ENCODE data around the gene NRG3. TPM values are rescaled to one million over a fixed set of nuclear protein-coding genes. Genes with fewer than 3 reads are reported as not detected.

Gene NRG3
- total and polyA plus RNA-seq, 2 donors (not counting 1 experiment from before 2014, with no cell fraction given): not detected

DNA sequence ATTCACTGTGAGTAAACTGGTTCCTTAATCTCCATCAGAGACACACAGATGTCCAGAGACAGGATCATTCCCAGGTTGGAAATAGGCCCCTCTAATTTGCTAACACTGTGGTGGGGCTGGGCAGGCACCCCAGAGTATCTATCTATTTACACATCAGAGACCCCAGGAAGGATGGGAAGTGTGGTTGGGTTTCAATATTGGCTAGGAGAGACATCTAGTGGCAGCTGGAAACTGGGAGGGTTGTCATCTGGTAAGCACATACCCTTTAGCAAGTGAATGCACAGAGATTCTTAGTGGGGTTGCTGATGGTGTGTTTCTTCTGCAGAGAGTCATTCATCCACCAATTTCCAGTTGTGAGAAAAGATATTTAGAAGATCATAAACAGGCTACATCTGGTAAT, 36.0 kb upstream of the NRG3 start:
- H3K79me2 ChIP-seq (ENCODE audit: control insufficient read depth, insufficient read depth, low read length): no peaks in the 10 kb centered on the region
- H3K4me1 ChIP-seq (ENCODE audit: control insufficient read depth, extremely low read depth, insufficient read depth, low read length): no peaks in the 10 kb centered on the region
- no peak overlapping the region for H3K4me2 ChIP-seq (ENCODE audit: extremely low read depth, insufficient read depth, low read length)
- H3K27ac ChIP-seq (ENCODE audit: insufficient read depth, low read length): no peak overlapping the region
- H2AFZ ChIP-seq (ENCODE audit: low read length): no peak overlapping the region
- TF ChIP-seq, protein P1, sequence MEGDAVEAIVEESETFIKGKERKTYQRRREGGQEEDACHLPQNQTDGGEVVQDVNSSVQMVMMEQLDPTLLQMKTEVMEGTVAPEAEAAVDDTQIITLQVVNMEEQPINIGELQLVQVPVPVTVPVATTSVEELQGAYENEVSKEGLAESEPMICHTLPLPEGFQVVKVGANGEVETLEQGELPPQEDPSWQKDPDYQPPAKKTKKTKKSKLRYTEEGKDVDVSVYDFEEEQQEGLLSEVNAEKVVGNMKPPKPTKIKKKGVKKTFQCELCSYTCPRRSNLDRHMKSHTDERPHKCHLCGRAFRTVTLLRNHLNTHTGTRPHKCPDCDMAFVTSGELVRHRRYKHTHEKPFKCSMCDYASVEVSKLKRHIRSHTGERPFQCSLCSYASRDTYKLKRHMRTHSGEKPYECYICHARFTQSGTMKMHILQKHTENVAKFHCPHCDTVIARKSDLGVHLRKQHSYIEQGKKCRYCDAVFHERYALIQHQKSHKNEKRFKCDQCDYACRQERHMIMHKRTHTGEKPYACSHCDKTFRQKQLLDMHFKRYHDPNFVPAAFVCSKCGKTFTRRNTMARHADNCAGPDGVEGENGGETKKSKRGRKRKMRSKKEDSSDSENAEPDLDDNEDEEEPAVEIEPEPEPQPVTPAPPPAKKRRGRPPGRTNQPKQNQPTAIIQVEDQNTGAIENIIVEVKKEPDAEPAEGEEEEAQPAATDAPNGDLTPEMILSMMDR (conservative IDR thresholded peaks at IDR 0.05 in 1 of 2, IDR thresholded peaks at IDR 0.05 in 1 of 2; ENCODE audit: low read depth in 1 of 2, low read length in 2 of 2): no peak
- TF ChIP-seq EZH2 (IDR thresholded peaks at IDR 0.05; ENCODE audit: low read length, missing control alignments): no peak
- no peaks in the 10 kb centered on the region for H3K27me3 ChIP-seq (ENCODE audit: control insufficient read depth, insufficient read depth, low read length)
- no peaks in the 10 kb centered on the region for H4K20me1 ChIP-seq (ENCODE audit: control insufficient read depth, extremely low read depth, insufficient read depth, low read length)
- H3K9me3 ChIP-seq (ENCODE audit: control insufficient read depth, insufficient read depth, low read depth, low read length): no peaks in the 10 kb centered on the region
- no peak for DNase-seq (ENCODE audit: low read depth in 2 of 2)
- H3K9ac ChIP-seq (ENCODE audit: insufficient read depth, low read length): no peak overlapping the region
- H3K4me3 ChIP-seq (replicated peaks in 1 of 4; ENCODE audit: control extremely low read depth in 1 of 4, insufficient read depth in 1 of 4, low read depth in 3 of 4, low read length in 4 of 4): no peak overlapping the region
- H3K36me3 ChIP-seq (ENCODE audit: control insufficient read depth, insufficient read depth, low read length): no peaks in the 10 kb centered on the region

DNA sequence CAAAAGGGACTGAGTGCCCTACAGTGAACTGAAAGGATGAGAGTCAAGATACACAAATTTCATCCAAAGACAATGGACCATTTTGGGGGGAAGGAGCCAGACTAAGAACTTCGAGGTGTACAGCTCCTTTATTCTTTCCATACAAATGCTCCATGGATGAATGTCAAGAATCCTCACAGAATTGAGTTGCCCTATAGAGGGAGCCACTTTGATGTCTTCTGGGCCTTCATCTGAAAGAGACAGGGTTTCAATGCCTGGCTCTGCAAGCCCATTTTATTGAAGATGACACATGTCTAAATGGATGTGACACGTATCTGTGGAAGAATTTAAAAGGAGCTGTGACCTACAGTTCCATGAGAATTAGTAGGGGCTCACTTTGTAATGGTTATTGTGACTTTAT, 32.0 kb upstream of the NRG3 start:
- no peaks in the 10 kb centered on the region for H3K9me3 ChIP-seq (ENCODE audit: control insufficient read depth, insufficient read depth, low read depth, low read length)
- H3K79me2 ChIP-seq (ENCODE audit: control insufficient read depth, insufficient read depth, low read length): no peaks in the 10 kb centered on the region
- no peak overlapping the region for H3K4me3 ChIP-seq (replicated peaks in 1 of 4; ENCODE audit: control extremely low read depth in 1 of 4, insufficient read depth in 1 of 4, low read depth in 3 of 4, low read length in 4 of 4)
- H3K27me3 ChIP-seq (ENCODE audit: control insufficient read depth, insufficient read depth, low read length): no peaks in the 10 kb centered on the region
- DNase-seq (ENCODE audit: low read depth in 2 of 2): no peak
- no peak overlapping the region for H2AFZ ChIP-seq (ENCODE audit: low read length)
- H3K9ac ChIP-seq (ENCODE audit: insufficient read depth, low read length): no peak overlapping the region
- no peak overlapping the region for H3K27ac ChIP-seq (ENCODE audit: insufficient read depth, low read length)
- H4K20me1 ChIP-seq (ENCODE audit: control insufficient read depth, extremely low read depth, insufficient read depth, low read length): no peaks in the 10 kb centered on the region
- TF ChIP-seq, protein P1 (conservative IDR thresholded peaks at IDR 0.05 in 1 of 2, IDR thresholded peaks at IDR 0.05 in 1 of 2; ENCODE audit: low read depth in 1 of 2, low read length in 2 of 2): no peak
- TF ChIP-seq EZH2 (IDR thresholded peaks at IDR 0.05; ENCODE audit: low read length, missing control alignments): no peak
- H3K4me1 ChIP-seq (ENCODE audit: control insufficient read depth, extremely low read depth, insufficient read depth, low read length): no peaks in the 10 kb centered on the region
- no peak overlapping the region for H3K4me2 ChIP-seq (ENCODE audit: extremely low read depth, insufficient read depth, low read length)
- no peaks in the 10 kb centered on the region for H3K36me3 ChIP-seq (ENCODE audit: control insufficient read depth, insufficient read depth, low read length)

DNA sequence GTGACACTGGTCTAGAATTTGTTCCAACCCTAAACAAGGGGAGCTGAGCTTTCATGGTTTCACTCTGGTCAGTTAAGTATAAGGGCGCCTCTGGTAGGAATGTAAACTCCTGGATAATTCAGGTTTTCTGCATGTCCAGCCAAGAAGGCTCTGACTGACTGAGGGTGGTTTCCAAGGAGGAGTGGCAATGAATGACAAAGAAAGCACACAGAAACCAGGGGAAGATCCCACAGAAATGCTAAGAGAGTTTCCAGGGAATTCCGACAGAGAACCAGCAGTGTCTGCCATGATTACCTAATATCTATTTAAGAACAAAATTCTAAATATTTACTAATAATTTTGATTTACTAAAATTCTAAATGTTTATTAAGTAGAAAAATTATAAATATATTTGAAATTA, 27.3 kb upstream of the NRG3 start:
- Histone ChIP-seq H4K20me1 (ENCODE audit: control insufficient read depth, extremely low read depth, insufficient read depth, low read length) (no peaks in the 10 kb centered on the region), H3K4me3 (replicated peaks in 1 of 4; ENCODE audit: control extremely low read depth in 1 of 4, insufficient read depth in 1 of 4, low read depth in 3 of 4, low read length in 4 of 4) (no peak overlapping the region), H2AFZ (ENCODE audit: low read length) (no peak overlapping the region), H3K27me3 (ENCODE audit: control insufficient read depth, insufficient read depth, low read length) (no peaks in the 10 kb centered on the region), H3K36me3 (ENCODE audit: control insufficient read depth, insufficient read depth, low read length) (no peaks in the 10 kb centered on the region), H3K4me2 (ENCODE audit: extremely low read depth, insufficient read depth, low read length) (no peak overlapping the region), H3K9ac (ENCODE audit: insufficient read depth, low read length) (no peak overlapping the region), H3K79me2 (ENCODE audit: control insufficient read depth, insufficient read depth, low read length) (no peaks in the 10 kb centered on the region), H3K4me1 (ENCODE audit: control insufficient read depth, extremely low read depth, insufficient read depth, low read length) (no peaks in the 10 kb centered on the region), H3K27ac (ENCODE audit: insufficient read depth, low read length) (no peak overlapping the region), H3K9me3 (ENCODE audit: control insufficient read depth, insufficient read depth, low read depth, low read length) (no peaks in the 10 kb centered on the region)
- TF ChIP-seq, protein P1 (conservative IDR thresholded peaks at IDR 0.05 in 1 of 2, IDR thresholded peaks at IDR 0.05 in 1 of 2; ENCODE audit: low read depth in 1 of 2, low read length in 2 of 2): no peak
- TF ChIP-seq EZH2 (IDR thresholded peaks at IDR 0.05; ENCODE audit: low read length, missing control alignments): no peak
- DNase-seq (ENCODE audit: low read depth in 2 of 2): no peak

All from fibroblast of lung (primary cell).